ENCODE results near the gene SRSF4. TPM values are rescaled to one million over a fixed set of nuclear protein-coding genes. Genes with fewer than 3 reads are reported as not detected.

The SRSF4 gene
- polyA plus RNA-seq, 1 of the 3 experiments (the other 2 are of a cell fraction), result 62.6 TPM

DNA sequence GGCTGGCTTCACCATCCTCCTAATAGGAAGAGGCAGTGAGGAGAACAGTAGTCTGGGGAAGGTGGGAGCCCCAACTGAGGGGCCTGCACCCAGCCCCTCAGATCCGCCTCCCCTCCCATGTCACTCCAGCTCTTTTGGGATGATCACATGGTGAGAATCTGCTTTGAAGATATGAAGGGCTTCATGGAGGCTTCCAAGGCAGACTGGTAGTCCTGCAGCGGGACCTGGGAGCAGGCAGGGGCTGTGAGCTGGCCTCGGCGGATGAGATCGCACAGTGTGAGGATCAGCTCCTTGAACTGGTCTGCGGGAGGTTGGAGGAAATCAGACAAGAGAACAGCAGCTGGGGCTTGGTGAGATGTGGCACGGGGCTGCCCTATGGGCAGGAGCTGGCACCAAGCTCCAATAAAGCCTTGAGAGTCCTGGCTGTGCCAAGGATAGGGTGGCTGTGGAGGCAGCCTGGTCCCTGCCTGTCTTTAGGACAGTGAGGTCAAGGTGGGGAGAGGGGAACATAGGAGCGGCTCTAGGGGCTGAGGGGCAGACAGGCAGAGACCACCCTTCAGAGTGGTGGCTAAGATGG is 12.3 kb upstream of the SRSF4 start:
- Histone ChIP-seq H2AFZ (ENCODE audit: low read depth) (no peak overlapping the region), H3K4me3 (ENCODE audit: low read depth in 2 of 2, low read length in 1 of 2) (no peak overlapping the region), H3K4me1 (ENCODE audit: control insufficient read depth in 1 of 2, insufficient read depth in 2 of 2, low read depth in 1 of 2, low read length in 1 of 2) (peaks cover 9 to 10% of the 10 kb centered on the region in 2 experiments; a peak in 2 of 4 replicates), H3K36me3 (replicated peaks in 1 of 2; ENCODE audit: control insufficient read depth in 1 of 2, insufficient read depth in 2 of 2, low read length in 1 of 2) (peaks cover 4 to 5% of the 10 kb centered on the region in 2 experiments), H3K79me2 (ENCODE audit: insufficient read depth) (no peaks in the 10 kb centered on the region), H3K9me2 (no peaks in the 10 kb centered on the region), H4K20me1 (ENCODE audit: insufficient read depth) (no peaks in the 10 kb centered on the region), H3K27ac (ENCODE audit: low read depth in 2 of 2, low read length in 1 of 2) (no peak overlapping the region), H3K9ac (no peak overlapping the region), H3F3A (replicated peaks; ENCODE audit: insufficient read depth) (no peaks in the 10 kb centered on the region), H3K4me2 (no peak overlapping the region), H3K9me3 (no peaks in the 10 kb centered on the region), H3K27me3 (ENCODE audit: insufficient read depth) (no peaks in the 10 kb centered on the region)
- no peak for TF ChIP-seq RFX5 (IDR thresholded peaks at IDR 0.05; ENCODE audit: low read length)
- TF ChIP-seq, protein P1, sequence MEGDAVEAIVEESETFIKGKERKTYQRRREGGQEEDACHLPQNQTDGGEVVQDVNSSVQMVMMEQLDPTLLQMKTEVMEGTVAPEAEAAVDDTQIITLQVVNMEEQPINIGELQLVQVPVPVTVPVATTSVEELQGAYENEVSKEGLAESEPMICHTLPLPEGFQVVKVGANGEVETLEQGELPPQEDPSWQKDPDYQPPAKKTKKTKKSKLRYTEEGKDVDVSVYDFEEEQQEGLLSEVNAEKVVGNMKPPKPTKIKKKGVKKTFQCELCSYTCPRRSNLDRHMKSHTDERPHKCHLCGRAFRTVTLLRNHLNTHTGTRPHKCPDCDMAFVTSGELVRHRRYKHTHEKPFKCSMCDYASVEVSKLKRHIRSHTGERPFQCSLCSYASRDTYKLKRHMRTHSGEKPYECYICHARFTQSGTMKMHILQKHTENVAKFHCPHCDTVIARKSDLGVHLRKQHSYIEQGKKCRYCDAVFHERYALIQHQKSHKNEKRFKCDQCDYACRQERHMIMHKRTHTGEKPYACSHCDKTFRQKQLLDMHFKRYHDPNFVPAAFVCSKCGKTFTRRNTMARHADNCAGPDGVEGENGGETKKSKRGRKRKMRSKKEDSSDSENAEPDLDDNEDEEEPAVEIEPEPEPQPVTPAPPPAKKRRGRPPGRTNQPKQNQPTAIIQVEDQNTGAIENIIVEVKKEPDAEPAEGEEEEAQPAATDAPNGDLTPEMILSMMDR (IDR thresholded peaks at IDR 0.05), result no peak
- no peak for TF ChIP-seq NRF1 (IDR thresholded peaks at IDR 0.05; ENCODE audit: low read depth, low read length)
- TF ChIP-seq GABPA (IDR thresholded peaks at IDR 0.05; ENCODE audit: low read depth), result no peak
- no peak for TF ChIP-seq JUND (IDR thresholded peaks at IDR 0.05)
- TF ChIP-seq ZBTB33 (IDR thresholded peaks at IDR 0.05; ENCODE audit: borderline replicate concordance, low read depth), result no peak
- no peak for TF ChIP-seq SIN3A (IDR thresholded peaks at IDR 0.05; ENCODE audit: borderline replicate concordance, low read depth, low read length)
- TF ChIP-seq RXRA (IDR thresholded peaks at IDR 0.05; ENCODE audit: borderline replicate concordance, low read depth), result no peak
- no peak for TF ChIP-seq RCOR1 (IDR thresholded peaks at IDR 0.05; ENCODE audit: low read length)
- TF ChIP-seq YY1 (IDR thresholded peaks at IDR 0.05; ENCODE audit: low read depth), result no peak
- no peak for DNase-seq
- POLR2A ChIA-PET, result no interaction called here
- WGBS (ENCODE audit: low lambda C conversion rate), result 94% methylated on average over 6 of the region's 8 CpGs
- CTCF ChIA-PET, result interaction anchor here (0.6 to 5.8 kb wide), 4 partner anchors 9 to 1514 kb away, joined by 3 to 37 read pairs (median 4); no protein-coding TSS in a partner anchor

- no peak overlapping the region for H3K4me2 ChIP-seq
- H3K27ac ChIP-seq (ENCODE audit: low read depth in 2 of 2, low read length in 1 of 2), result no peak overlapping the region
- ChIA-PET POLR2A (interaction anchor here (1.2 kb wide), 1 partner anchor 9 kb away, joined by 3 read pairs; the partner anchor contains the start of gene SRSF4), CTCF (interaction anchor here (1.4 to 1.6 kb wide), 2 partner anchors 12 to 309 kb away, joined by 5 read pairs; no protein-coding TSS in a partner anchor)
- H4K20me1 ChIP-seq (ENCODE audit: insufficient read depth), result no peaks in the 10 kb centered on the region
- H3K27me3 ChIP-seq (ENCODE audit: insufficient read depth), result no peaks in the 10 kb centered on the region
- no peak overlapping the region for H2AFZ ChIP-seq (ENCODE audit: low read depth)
- H3K4me3 ChIP-seq (ENCODE audit: low read depth in 2 of 2, low read length in 1 of 2), result no peak overlapping the region
- H3K4me1 ChIP-seq (ENCODE audit: control insufficient read depth in 1 of 2, insufficient read depth in 2 of 2, low read depth in 1 of 2, low read length in 1 of 2), result no peaks in the 10 kb centered on the region
- H3F3A ChIP-seq (replicated peaks; ENCODE audit: insufficient read depth), result no peaks in the 10 kb centered on the region
- WGBS (ENCODE audit: low lambda C conversion rate), result over 99% methylated on average over 6 of the region's 6 CpGs
- peaks cover 4 to 5% of the 10 kb centered on the region in 2 experiments for H3K36me3 ChIP-seq (replicated peaks in 1 of 2; ENCODE audit: control insufficient read depth in 1 of 2, insufficient read depth in 2 of 2, low read length in 1 of 2)
- H3K9me3 ChIP-seq, result no peaks in the 10 kb centered on the region
- TF ChIP-seq MEF2A (IDR thresholded peaks at IDR 0.05; ENCODE audit: borderline replicate concordance, low read depth), result no peak
- TF ChIP-seq, protein P2, sequence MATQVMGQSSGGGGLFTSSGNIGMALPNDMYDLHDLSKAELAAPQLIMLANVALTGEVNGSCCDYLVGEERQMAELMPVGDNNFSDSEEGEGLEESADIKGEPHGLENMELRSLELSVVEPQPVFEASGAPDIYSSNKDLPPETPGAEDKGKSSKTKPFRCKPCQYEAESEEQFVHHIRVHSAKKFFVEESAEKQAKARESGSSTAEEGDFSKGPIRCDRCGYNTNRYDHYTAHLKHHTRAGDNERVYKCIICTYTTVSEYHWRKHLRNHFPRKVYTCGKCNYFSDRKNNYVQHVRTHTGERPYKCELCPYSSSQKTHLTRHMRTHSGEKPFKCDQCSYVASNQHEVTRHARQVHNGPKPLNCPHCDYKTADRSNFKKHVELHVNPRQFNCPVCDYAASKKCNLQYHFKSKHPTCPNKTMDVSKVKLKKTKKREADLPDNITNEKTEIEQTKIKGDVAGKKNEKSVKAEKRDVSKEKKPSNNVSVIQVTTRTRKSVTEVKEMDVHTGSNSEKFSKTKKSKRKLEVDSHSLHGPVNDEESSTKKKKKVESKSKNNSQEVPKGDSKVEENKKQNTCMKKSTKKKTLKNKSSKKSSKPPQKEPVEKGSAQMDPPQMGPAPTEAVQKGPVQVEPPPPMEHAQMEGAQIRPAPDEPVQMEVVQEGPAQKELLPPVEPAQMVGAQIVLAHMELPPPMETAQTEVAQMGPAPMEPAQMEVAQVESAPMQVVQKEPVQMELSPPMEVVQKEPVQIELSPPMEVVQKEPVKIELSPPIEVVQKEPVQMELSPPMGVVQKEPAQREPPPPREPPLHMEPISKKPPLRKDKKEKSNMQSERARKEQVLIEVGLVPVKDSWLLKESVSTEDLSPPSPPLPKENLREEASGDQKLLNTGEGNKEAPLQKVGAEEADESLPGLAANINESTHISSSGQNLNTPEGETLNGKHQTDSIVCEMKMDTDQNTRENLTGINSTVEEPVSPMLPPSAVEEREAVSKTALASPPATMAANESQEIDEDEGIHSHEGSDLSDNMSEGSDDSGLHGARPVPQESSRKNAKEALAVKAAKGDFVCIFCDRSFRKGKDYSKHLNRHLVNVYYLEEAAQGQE (IDR thresholded peaks at IDR 0.05; ENCODE audit: low read depth, low read length), result no peak
- no peak for TF ChIP-seq CHD2 (IDR thresholded peaks at IDR 0.05; ENCODE audit: low read length, partially characterized antibody)
- TF ChIP-seq, protein P3, sequence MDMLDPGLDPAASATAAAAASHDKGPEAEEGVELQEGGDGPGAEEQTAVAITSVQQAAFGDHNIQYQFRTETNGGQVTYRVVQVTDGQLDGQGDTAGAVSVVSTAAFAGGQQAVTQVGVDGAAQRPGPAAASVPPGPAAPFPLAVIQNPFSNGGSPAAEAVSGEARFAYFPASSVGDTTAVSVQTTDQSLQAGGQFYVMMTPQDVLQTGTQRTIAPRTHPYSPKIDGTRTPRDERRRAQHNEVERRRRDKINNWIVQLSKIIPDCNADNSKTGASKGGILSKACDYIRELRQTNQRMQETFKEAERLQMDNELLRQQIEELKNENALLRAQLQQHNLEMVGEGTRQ (IDR thresholded peaks at IDR 0.05; ENCODE audit: borderline replicate concordance, low read depth, low read length), result no peak
- no peak for TF ChIP-seq MAX (IDR thresholded peaks at IDR 0.05; ENCODE audit: low read depth)
- TF ChIP-seq EZH2phosphoT487 (IDR thresholded peaks at IDR 0.05; ENCODE audit: borderline replicate concordance, low read depth), result no peak
- no peak for TF ChIP-seq GATA2 (CRISPR knock-in tag; IDR thresholded peaks at IDR 0.05)
- no peak for TF ChIP-seq POLR2AphosphoS5 (IDR thresholded peaks at IDR 0.05; ENCODE audit: low read depth, low read length)
- no peak for TF ChIP-seq FOSL2 (IDR thresholded peaks at IDR 0.05; ENCODE audit: borderline replicate concordance, low read depth)
- no peaks in the 10 kb centered on the region for H3K79me2 ChIP-seq (ENCODE audit: insufficient read depth)
- H3K9ac ChIP-seq, result no peak overlapping the region
- DNase-seq, result no peak
- H3K9me2 ChIP-seq, result no peaks in the 10 kb centered on the region
Observed at GRCh38 chr1:29190718-29191117, 9.0 kb upstream of the SRSF4 start.

All from SK-N-SH (cell line).